WTC11 (cell line): ENCODE measurements around the gene FAM13B. TPM values are rescaled to one million over a fixed set of nuclear protein-coding genes. Genes with fewer than 3 reads are reported as not detected.

Experiments
- ATAC-seq: fragments of 200-7000 bp; cut with Tn5 transposase; 2 replicates; pipeline ENCODE4 v1.10.0; 2021; ENCODE audit warnings: mild to moderate bottlenecking, moderate library complexity
- CTCF ChIA-PET: fragments of 300-600 bp; sonication (Branson Sonifier 250); formaldehyde crosslinking; loops from one replicate; lab custom pipeline; 2021; ENCODE audit warnings: antibody characterized with exemption; lab: Charles Lee
- POLR2A ChIA-PET: fragments of 350-600 bp; sonication (Branson Sonifier 250); formaldehyde crosslinking; loops from one replicate; lab custom pipeline; 2021; ENCODE audit warnings: antibody characterized with exemption; lab: Charles Lee
- DNase-seq: peaks from one replicate; pipeline ENCODE4 v3.0.0; 2021; ENCODE audit warnings: low spot score
- H3K27ac Mint-ChIP-seq: 2 replicates; pipeline ENCODE4 v1.8.0; 2021; ENCODE audit warnings: mixed read lengths
- H3K27me3 Mint-ChIP-seq: 2 replicates; pipeline ENCODE4 v1.8.0; 2021; ENCODE audit warnings: low read depth, mild to moderate bottlenecking, moderate library complexity, mixed read lengths
- H3K36me3 Mint-ChIP-seq: 2 replicates; pipeline ENCODE4 v1.8.0; 2021; ENCODE audit warnings: mixed read lengths
- H3K4me1 Mint-ChIP-seq: 2 replicates; pipeline ENCODE4 v1.8.0; 2022; ENCODE audit warnings: mixed read lengths
- H3K4me3 Mint-ChIP-seq: 2 replicates; pipeline ENCODE4 v1.8.0; 2021; ENCODE audit warnings: mild to moderate bottlenecking, moderate library complexity, mixed read lengths
- H3K9me3 Mint-ChIP-seq: 2 replicates; pipeline ENCODE4 v1.8.0; 2021; ENCODE audit warnings: mixed read lengths
- EMX1 ChIP-seq: fragments of 250-450 bp; sonication (Bioruptor Pico); IDR thresholded peaks from 2 replicates; pipeline ENCODE4 v1.8.0; 2021; ENCODE audit warnings: mild to moderate bottlenecking
- ESRRA ChIP-seq: sonication (generic); formaldehyde crosslinking; IDR thresholded peaks from 2 replicates; pipeline ENCODE4 v1.8.1; 2022; ENCODE audit warnings: mild to moderate bottlenecking, missing genetic modification reagents, borderline replicate concordance
- FOXK1 ChIP-seq: sonication (generic); formaldehyde crosslinking; IDR thresholded peaks from 2 replicates; pipeline ENCODE4 v1.8.0; 2022; ENCODE audit warnings: mild to moderate bottlenecking, moderate library complexity, missing genetic modification reagents
- KAT7 ChIP-seq: sonication (generic); formaldehyde crosslinking; IDR thresholded peaks from 2 replicates; pipeline ENCODE4 v1.8.1; 2023; ENCODE audit warnings: missing genetic modification reagents, mild to moderate bottlenecking, borderline replicate concordance
- MXD4 ChIP-seq: fragments of 250-450 bp; sonication (Bioruptor Pico); IDR thresholded peaks from 2 replicates; pipeline ENCODE4 v1.8.0; 2021; ENCODE audit warnings: mild to moderate bottlenecking, moderate library complexity, borderline replicate concordance
- NR3C1 ChIP-seq: sonication (generic); formaldehyde crosslinking; conservative IDR thresholded peaks from 2 replicates; pipeline ENCODE4 v1.8.1; 2023; ENCODE audit warnings: low read depth, mild to moderate bottlenecking, missing genetic modification reagents
- OVOL2 ChIP-seq: fragments of 250-450 bp; sonication (Bioruptor Pico); IDR thresholded peaks from 2 replicates; pipeline ENCODE4 v1.9.0; 2021; ENCODE audit warnings: mild to moderate bottlenecking, borderline replicate concordance
- PRDM15 ChIP-seq: sonication (generic); formaldehyde crosslinking; IDR thresholded peaks from 2 replicates; pipeline ENCODE4 v1.8.0; 2022; ENCODE audit warnings: missing genetic modification reagents
- PRRX2 ChIP-seq: fragments of 250-450 bp; sonication (Bioruptor Pico); IDR thresholded peaks from 2 replicates; pipeline ENCODE4 v1.8.0; 2021; ENCODE audit warnings: mild to moderate bottlenecking
- RELA ChIP-seq: sonication (generic); formaldehyde crosslinking; IDR thresholded peaks from 2 replicates; pipeline ENCODE4 v1.8.1; 2022; ENCODE audit warnings: missing genetic modification reagents, mild to moderate bottlenecking, borderline replicate concordance
- RORB ChIP-seq: fragments of 250-450 bp; sonication (Bioruptor Pico); IDR thresholded peaks from 2 replicates; pipeline ENCODE4 v1.9.0; 2021; ENCODE audit warnings: mild to moderate bottlenecking
- TEAD1 ChIP-seq: sonication (generic); formaldehyde crosslinking; IDR thresholded peaks from 2 replicates; pipeline ENCODE4 v1.8.0; 2022; ENCODE audit warnings: mild to moderate bottlenecking, missing genetic modification reagents
- ZBTB21 ChIP-seq: sonication (generic); formaldehyde crosslinking; IDR thresholded peaks from 2 replicates; pipeline ENCODE4 v1.8.1; 2023; ENCODE audit warnings: mild to moderate bottlenecking, missing genetic modification reagents, borderline replicate concordance
- ZNF423 ChIP-seq: fragments of 250-450 bp; sonication (Bioruptor Pico); IDR thresholded peaks from 2 replicates; pipeline ENCODE4 v2.1.2; 2022; ENCODE audit warnings: mild to moderate bottlenecking, moderate library complexity
- ZNF425 ChIP-seq: fragments of 250-450 bp; sonication (Bioruptor Pico); conservative IDR thresholded peaks from 2 replicates; pipeline ENCODE4 v1.9.0; 2021; ENCODE audit warnings: mild to moderate bottlenecking
- ZNF512 ChIP-seq: sonication (generic); formaldehyde crosslinking; IDR thresholded peaks from 2 replicates; pipeline ENCODE4 v1.8.1; 2022; ENCODE audit warnings: missing genetic modification reagents, borderline replicate concordance
- total RNA-seq: library from RNA; stranded (reverse); gene quantifications from 3 replicates; pipeline ENCODE4 v1.2.3, GENCODE V29; 2021
- TF ChIP-seq, protein P1 (sequence below): sonication (generic); formaldehyde crosslinking; IDR thresholded peaks from 2 replicates; pipeline ENCODE4 v1.8.1; 2023; ENCODE audit warnings: mild to moderate bottlenecking, missing genetic modification reagents, moderate library complexity
- TF ChIP-seq, protein P2 (sequence below): sonication (generic); formaldehyde crosslinking; IDR thresholded peaks from 2 replicates; pipeline ENCODE4 v1.8.0; 2022; ENCODE audit warnings: mild to moderate bottlenecking, missing genetic modification reagents

The FAM13B gene
- total RNA-seq, 1 experiment from 2014 or later = 15.6 TPM

- Mint-ChIP-seq H3K4me1 (peaks cover 39% of the 10 kb centered on the region), H3K36me3 (0 out of 2 replicates have a peak, but pooled peaks cover 2% of the 10 kb centered on the region), H3K4me3 (peak overlapping the region; percentile 98), H3K27me3 (no peaks in the 10 kb centered on the region), H3K9me3 (no peaks in the 10 kb centered on the region), H3K27ac (peak overlapping the region; percentile 97)
- DNase-seq (peak; percentile 67), ATAC-seq (peak; percentile 53)
- ChIA-PET POLR2A (interaction anchor here (0.6 kb wide), 1 partner anchor 31 kb away, joined by 4 read pairs; no protein-coding TSS in a partner anchor), CTCF (no interaction called here)
- TF ChIP-seq, protein P1, sequence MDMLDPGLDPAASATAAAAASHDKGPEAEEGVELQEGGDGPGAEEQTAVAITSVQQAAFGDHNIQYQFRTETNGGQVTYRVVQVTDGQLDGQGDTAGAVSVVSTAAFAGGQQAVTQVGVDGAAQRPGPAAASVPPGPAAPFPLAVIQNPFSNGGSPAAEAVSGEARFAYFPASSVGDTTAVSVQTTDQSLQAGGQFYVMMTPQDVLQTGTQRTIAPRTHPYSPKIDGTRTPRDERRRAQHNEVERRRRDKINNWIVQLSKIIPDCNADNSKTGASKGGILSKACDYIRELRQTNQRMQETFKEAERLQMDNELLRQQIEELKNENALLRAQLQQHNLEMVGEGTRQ (CRISPR knock-in tag) = peak; percentile 80
- TF ChIP-seq PRDM15 (CRISPR knock-in tag) = peak; percentile 59; the same call in 1 of the 2 replicates
- no peak for TF ChIP-seq ESRRA (CRISPR knock-in tag)
- TF ChIP-seq FOXK1 (CRISPR knock-in tag) = 0 out of 2 replicates have a peak, but pooled peaks have one; percentile 55
- TF ChIP-seq KAT7 (CRISPR knock-in tag) = no peak
- no peak for TF ChIP-seq MXD4 (CRISPR knock-in tag)
- TF ChIP-seq NR3C1 (CRISPR knock-in tag) = no peak
- no peak for TF ChIP-seq ZNF423 (CRISPR knock-in tag)
- TF ChIP-seq TEAD1 (CRISPR knock-in tag) = no peak
- no peak for TF ChIP-seq ZNF512 (CRISPR knock-in tag)
- TF ChIP-seq RORB (CRISPR knock-in tag) = no peak
- TF ChIP-seq RELA (CRISPR knock-in tag) = no peak
- TF ChIP-seq ZNF425 (CRISPR knock-in tag) = no peak
- TF ChIP-seq EMX1 (CRISPR knock-in tag) = no peak
- TF ChIP-seq OVOL2 = no peak
- no peak for TF ChIP-seq ZBTB21 (CRISPR knock-in tag)
- TF ChIP-seq PRRX2 (CRISPR knock-in tag) = no peak
- TF ChIP-seq, protein P2, sequence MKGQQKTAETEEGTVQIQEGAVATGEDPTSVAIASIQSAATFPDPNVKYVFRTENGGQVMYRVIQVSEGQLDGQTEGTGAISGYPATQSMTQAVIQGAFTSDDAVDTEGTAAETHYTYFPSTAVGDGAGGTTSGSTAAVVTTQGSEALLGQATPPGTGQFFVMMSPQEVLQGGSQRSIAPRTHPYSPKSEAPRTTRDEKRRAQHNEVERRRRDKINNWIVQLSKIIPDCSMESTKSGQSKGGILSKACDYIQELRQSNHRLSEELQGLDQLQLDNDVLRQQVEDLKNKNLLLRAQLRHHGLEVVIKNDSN (CRISPR knock-in tag) = peak; percentile 61; the same call in 1 of the 2 replicates
These were observed 779 bp downstream of the FAM13B start for GRCh38 chr5:138032028-138032571.
